NCI-H187 treated with DMSO at 0.1 percent for 48 hours (cell line): ENCODE results near the gene GUCA2A.
"Not testable (repeated sequence)": the region's sequence is repeated elsewhere in the genome, so short reads cannot be mapped to it uniquely, and the experiment has no call there.

Experiments
- DNase-seq: peaks from one replicate; lab custom pipeline; 2025; lab: John Stamatoyannopoulos, UW

Gene GUCA2A, protein sequence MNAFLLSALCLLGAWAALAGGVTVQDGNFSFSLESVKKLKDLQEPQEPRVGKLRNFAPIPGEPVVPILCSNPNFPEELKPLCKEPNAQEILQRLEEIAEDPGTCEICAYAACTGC

DNA sequence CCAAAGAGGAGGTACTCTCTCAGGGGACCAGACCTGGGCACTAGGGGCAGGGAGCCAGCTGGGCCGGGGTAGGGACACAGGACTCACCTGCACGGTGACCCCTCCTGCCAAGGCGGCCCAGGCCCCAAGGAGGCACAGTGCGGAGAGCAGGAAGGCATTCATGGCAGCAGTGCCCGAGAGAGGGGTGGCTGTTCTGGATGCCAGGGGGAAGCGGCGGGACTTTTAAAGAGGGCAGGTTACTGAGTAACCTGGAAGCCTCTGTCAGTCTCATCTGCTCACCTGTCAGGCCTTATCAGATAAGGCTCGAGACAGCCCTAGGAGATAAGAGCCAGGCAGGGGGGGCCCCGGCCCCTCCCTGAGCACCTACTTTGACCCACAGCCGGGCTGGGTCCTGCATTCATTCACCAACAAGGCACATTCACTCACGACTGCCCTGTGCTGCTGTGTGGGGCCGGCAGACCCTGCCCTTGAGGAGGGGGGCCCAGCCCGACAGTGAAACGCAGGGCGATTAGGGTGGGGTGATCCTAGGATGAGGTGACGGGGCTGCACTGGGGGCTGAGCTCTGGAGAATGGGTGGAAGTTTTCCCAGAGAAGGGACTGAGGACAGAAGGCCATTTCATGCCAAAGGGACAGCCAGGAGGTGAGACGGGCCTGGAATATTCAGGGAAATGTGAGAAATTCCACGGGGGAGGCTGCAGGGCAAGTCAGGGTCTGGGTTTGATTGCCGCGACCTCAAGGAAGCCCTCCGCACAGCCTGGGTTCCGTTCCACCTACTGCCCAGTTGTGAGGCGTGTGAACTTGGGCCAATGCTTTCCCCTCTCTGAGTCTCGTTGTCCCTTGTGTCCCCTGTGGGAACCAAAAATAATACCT is at the start of gene GUCA2A:
Gene GUCA2A, minus strand, starts transcription at position 195 of the 870 bp plus-strand sequence. Its CDS starts 33 bp downstream, at position 162.
- no peak for DNase-seq

DNA sequence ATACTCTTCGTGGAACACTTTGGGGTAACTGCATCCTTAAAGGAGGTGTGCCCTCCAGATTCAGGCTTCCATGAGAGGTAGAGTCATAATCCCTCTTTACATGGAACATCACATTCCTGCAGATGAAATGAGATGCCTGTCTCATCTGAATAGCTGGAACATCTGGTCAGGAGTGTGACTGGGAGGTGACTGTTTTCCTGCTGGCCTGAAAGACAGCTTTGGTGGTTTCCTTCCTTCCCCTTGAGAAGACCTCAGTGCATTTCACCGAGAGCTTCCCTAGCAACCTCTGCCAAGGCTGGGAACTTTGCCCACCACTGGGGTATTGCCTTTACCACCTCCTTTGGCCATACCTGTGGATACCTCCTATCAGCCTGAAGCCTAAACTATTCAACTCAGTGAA is 46.7 kb upstream of the GUCA2A start:
- no peak for DNase-seq

DNA sequence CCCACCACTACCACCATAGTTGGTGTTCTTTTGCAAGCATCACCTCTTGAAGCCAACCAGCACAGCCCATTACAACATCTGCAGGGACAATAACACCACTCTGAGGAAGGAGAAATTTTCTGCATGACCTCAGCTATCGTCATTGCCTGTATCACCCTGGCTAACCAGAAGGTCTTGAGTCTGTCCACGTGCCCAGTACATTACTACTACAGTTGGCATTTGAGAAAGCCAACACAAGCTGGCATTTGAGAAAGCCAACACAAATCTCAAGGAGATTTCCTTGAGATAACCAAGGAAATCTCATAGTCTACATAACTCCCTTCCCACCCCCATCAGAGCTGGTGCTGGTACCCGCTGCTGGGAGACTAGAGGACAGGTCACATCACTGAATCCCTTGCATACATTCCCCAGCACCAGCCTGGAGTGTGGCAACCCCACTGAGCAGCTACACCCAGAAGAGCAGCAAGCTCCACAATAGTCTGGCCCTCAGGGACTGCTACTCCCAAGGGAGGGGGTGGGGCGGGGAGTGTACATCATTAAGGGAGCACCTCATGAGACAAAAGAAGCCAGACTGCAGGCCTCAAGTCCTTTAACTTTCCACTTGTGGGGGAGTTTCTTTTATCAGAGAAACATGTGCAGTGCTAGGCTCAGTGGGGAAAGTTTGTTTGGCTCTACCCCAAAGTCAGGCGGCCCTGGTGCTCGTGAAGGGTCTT is 46.0 kb upstream of the GUCA2A start:
- no peak for DNase-seq

DNA sequence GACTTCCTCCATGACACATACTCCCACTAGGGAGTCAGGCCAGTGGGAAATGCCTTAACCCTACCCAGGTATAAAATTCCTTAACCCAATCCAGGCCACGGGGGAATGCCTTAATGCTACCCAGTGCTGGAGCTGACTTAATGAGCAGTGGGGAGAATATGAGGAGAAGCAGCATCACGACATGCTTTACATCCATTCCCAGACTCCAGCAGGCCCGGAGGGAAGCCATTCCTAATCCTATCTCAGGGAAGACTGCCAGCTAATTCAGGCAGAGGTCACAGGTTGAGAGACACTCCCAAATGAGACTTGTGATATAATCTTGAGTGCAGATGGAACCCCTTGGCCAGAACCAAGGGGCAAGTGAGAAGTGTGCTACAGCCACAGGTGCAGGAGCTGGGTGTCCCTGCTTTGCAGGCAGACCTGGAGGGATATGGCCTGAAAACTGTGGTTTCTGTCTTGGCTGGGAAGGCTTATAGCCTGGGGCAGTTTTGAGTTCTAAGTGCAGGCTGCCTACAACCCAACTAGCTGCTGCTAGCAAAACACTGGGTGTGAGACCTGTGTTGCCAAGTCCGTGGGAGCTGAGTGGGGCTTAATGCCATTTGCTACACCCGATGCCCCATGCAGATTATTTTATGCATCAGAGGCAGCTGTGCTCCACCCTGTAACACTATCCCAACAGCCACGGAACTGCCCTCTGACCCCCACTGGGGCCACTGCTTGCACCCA is 45.1 kb upstream of the GUCA2A start:
- DNase-seq, result no peak

DNA sequence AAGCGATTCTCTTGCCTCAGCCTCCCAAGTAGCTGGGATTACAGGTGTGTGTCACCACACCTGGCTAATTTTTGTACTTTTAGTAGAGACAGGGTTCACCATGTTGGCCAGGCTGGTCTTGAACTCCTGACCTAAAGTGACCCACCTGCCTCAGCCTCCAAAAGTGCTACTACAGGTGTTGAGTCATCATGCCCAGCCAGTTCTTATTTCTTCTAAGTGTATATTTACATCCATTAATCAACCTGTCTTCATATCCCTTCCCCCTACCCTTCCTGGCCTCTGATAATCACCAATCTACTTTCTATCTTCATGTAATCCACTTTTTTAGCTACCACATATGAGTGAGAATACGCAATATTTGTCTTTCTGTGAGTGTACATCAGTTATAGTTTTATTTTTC is 42.4 kb upstream of the GUCA2A start:
- not testable (repeated sequence) for DNase-seq

DNA sequence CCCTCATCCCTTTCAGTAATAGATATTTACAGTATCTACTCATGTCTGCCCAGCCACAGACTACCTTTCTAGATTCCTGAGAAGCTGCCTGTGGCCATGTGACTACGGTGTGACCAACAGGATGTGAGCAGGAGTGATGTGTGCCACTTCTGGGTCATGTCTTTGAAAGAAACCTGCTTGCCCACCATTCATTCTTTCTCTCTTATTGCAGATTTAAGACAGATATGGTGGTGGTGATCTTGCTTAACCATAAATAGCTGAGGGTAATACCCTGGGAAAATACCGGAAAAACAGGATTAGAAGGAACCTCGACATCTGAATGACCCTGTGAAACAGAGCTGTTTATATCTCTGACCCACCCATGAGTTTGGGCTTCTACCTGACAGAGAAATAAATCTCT is 41.6 kb upstream of the GUCA2A start:
- DNase-seq, result no peak

DNA sequence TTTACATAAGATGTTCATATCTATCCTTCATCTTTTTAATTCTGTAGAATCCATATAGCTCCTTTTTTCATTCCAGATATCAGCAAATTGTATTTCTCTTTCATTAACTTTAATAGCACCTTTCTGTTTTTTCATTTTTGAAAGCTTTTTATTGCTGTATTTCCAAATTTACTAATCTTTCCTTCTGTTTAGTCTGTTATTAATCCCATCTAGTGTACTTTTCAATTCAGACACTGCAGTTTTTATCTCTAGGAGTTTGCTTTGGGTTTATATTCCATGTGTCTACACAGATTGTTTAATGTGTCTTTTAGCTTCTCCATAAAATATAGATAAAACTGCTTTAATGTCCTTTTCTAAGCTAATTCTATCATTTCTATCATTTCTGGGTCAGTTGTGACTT is 37.4 kb upstream of the GUCA2A start:
- DNase-seq, result no peak

DNA sequence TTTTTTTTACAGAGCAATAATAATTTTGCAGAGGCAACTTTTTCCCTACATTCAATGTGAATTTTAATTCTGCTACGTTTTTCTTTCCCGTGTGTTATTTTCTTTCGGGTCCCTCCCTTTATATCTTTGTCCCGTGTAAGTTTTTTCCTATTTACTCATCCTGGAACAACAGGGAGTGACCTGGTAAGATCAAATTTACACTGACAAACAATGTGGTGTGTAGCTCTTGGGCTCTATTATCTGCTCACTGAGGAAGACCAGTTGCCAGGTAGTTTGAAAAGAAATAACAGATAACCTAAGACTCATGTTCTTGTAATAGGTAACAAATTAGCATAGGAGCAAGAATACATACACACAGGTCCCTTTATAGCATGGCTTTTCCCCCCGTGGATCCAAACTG is 33.7 kb upstream of the GUCA2A start:
- DNase-seq, result no peak

DNA sequence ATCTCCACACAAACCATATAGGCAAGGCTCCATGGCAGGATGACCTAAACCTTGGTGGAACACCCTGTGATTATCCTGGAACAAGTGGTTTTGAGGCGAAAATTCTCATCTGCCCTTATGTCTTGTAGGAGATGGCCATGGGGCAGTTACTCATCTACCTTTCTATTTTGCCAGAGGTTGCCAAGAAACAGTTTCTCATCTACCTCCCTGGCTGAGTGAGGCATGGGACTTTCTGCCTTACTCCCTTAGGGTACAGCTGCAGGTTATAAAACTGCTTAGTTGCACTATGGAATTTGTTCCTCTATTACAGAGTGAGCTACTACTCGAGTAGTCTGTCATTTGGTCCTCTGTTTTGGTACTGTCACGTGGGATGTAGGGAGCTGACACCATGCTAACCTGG is 31.3 kb upstream of the GUCA2A start:
- no peak for DNase-seq

DNA sequence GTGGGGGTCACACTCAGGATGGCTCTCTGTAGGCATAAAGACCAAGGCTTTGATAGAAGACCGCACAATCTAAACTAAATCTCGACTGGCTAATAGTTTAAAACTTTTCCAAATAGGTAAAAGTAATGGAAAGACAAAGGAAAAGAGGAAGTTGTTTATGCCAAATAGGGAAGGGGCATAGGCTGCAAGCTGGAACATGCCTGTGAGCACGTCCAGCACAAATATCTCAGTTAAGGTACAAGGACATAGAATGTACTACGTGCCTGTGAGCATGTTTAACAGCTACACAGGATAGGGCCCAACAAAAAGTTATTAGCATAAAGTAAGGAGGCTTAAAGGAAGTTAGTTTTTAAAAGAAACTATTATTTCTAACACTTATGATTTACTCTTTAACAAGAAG is 27.6 kb upstream of the GUCA2A start:
- DNase-seq, result no peak

DNA sequence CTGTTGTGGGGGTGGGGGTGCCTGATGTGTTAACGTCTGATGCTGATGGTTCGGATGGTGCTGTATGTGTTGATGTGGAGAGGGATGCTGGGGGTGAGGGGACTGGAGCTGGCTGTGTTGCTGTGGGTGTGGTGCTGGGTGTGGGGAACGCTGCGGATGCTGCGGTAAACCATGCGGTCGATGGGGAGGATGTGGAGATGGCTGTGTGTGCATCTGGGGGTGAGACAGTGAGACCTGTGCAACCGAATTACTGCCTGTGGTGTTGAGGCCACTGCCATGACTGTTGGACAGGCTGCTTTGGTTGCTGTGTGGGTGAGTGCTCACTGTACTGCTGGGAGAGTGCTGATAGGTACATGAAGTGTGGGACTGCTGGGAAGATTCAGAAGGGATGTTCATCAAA is 26.8 kb upstream of the GUCA2A start:
- no peak for DNase-seq

DNA sequence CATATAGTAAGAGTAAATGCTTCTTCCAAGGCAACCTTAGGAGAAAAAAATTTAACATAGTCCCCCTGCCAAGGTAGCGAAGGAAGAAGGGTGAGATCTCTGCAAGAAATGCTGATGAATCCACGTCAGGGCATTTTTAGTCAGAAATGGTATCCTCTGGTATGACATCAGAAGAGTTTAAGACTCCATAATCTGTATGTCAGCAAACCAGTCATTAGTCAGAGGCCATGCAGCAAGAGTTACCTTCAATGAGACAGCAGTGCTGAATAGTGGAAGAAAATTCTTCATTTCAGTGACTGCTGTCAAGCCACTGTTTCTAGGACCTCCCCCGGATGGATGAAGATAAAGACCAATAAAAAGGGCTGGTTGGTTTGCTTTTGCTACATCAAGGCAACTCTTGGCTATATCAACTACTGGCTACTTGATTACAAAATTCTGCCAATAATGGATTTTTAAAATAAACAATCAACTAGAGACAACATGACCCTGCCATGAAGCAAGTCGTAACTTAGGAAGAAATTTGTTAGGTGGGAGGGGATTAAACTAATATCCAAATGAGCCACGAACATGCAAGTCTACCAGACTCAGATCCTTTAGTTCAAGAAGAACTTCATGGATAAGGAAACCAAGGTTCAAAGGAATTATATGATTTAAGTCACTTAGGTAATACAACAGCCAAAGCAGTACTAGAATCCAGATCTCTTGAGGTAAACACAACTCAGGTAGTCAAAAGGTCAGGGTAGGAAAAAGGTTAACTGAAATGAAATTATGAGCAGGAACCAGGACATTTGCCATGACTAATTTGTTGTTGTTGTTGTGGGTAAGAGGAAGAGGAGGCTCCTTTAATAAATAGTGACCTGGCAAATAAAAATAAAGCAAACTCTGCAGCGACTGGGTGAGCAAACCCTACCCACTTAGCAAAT is 25.6 kb upstream of the GUCA2A start:
- no peak for DNase-seq

DNA sequence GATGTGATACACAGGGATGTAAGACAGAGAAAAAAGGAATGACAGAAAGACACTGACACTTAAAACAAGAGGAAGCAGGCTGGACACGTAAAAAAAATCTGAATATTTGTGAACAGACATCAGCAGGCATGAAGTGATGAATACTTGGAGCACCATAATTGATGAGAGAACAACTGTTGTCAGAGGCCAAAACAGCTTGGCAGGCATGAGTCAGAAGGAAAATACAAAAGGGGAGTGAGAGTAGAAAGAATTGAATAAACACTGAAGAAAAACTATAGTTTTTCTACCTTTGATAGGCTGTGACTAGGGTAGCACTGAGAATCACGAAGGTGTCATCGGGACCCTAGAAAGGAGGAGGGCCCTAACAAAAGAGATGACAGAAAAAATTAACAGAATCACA is 21.6 kb upstream of the GUCA2A start:
- no peak for DNase-seq

DNA sequence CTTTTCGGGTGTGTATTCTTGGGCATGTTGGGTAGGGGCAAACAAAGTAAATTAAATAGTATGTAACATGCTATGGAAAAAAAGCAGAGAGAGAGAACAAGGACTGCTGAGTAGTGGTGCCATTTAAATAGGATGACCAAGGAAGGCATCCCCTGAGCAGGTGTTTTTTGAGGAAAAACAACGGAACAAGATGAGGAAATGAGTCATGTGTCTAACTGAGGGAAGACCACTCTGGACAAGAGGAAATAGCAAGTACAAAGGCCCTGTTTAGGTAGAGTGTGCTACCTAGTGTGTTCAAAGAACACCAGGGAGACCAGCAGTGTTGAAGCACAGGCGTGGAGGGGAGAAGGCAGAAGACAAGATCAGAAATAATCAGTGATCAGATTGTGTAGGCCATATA is 20.1 kb upstream of the GUCA2A start:
- no peak for DNase-seq

DNA sequence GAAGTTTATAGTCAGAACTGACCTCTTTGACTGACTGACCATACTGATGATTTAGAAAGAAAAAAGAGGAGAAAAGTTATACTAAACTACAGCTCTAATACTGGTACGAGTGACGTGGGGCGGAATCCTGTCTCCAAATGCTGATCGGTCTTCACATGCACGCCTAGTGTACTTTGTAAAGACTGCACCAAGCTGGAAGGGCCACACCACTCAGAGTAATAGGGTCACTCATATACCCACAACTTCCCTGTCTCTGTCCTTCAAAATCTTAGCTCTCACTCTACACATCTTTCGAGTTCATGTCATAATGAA is 19.4 kb upstream of the GUCA2A start:
- DNase-seq, result no peak

DNA sequence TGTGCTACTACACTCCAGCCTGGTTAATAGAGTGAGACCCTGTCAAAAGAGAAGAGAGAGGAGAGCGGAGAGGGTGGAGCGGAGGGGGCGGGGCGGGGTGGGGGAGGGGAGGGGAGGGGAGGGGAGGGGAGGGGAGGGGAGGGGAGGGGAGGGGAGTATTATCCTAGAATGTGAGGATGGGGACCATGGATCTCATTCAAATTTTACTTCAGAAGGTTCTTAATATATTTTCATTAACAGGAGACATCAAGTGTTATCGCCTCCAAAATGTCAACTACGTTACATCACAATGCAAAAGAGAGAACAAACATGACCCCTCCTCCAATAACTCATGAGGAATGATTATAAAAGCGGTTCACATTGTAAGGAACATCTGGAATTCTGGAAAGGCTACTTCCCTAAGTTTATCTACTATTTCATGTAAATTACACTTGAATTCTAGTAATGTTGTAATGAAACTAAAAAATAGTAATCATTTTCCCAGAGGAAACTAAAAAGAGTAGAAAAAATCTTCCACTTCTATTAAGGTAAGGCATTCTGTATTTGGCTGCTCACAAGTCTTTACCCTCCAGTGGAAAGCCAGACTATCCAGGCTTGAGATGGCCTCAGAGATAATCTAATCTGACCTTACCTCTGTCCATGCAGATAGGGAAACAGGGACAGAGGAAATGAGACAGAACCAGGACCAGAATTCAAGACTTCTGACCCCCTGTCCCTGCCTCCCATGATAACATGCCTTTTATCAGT is 18.8 kb upstream of the GUCA2A start:
- DNase-seq, result no peak

DNA sequence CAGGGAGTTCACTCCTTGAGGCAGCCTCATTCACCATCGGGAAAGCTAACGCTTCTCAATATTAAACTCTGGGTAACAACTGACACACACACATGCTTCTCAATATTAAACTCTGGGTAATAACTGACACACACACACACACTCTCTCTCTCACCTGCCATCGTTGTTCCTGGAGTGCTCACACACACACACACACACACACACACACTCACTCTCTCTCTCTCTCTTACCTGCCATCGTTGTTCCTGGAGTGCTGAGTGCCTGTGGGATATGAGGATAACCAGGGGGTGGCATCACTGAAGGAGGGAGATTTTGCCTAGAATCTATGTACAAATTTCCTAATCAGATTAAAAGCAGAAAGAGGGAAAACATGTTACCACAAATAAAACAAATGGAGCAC is 17.1 kb upstream of the GUCA2A start:
- no peak for DNase-seq

DNA sequence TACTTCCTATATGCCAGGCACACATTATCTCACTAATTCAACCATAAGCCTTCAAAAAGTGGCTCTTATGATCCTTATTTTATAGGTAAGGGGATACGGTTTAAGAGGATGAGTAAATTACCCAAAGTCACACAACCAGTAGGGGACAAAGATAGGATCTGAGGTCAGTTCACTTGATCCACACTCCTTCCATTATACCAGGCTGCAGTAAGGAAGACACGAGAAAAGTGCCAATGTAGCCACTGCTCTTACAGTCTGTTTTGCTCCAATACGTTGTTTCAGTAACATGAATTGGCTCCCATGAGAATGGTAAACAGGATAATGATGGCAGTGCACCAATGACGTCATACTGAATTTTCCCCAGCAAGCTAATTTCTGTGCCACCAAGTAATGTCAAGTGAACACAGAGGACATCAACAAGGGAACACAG is 15.4 kb upstream of the GUCA2A start:
- DNase-seq, result no peak

DNA sequence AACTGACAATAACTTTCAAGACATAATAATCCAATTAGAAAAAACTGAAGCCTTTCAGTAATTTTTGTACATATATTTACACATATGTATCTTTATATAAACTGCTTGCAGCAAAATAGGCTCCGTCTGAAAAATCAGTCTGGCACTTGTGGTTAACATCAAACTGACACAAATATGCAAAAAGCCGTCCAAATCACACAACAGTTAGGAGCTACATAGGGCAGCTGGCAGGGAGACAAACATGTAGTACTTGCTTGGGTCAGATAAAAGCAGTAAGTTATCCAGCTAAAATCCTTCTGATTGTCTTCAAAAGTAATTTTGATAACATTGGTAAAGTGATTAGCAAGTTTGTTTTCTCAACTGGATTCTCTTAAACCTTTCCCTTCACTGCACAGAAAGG is 14.7 kb upstream of the GUCA2A start:
- no peak for DNase-seq

DNA sequence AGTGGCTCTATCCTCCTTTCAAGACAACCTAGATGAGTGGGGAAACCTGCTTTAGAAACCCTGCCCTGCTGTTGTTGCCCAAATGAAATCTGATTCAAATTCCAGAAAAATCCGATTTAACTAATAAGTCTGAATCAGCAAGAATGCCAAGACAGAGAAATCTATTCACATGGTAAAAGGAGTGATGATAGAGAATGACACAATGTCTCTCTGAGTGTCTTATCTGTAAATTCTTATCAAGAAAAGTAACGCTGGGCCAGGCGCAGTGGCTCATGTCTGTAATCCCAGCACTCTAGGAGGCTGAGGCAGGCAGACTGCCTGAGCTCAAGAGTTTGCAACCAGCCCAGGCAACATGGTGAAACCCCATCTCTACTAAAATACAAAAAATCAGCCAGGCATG is 13.7 kb upstream of the GUCA2A start:
- DNase-seq, result no peak

DNA sequence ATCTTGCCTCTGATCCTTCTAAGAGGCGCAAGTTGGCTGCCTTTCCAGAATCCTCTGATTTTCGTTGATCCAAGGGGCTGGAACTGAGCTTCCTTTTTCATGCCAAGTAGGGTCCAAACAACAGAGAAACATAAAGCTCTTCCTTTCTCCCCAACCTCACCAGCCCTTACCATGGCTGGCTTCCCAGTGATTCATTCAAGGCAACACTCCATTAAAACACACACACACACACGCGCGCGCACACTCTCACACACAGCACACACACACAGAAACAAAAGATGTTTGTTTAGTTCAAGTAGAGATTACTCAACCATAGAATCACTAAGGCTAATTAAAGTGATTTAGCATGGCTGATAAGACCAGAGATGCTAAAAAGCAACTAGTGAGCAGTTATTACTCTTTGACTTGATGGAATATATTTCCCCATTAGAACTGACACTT is 13.0 kb upstream of the GUCA2A start:
- no peak for DNase-seq
